SK-N-MC (cell line): ENCODE results near the gene NRXN3.

Source experiments
- EZH2 ChIP-seq: fragments of 200-600 bp; sonication (generic); IDR thresholded peaks from one replicate; pipeline ENCODE4 v1.6.1; 2017; ENCODE audit warnings: antibody characterized with exemption
- FOXP2 ChIP-seq: optimal IDR thresholded peaks from 2 replicates; pipeline ENCODE3; 2011; ENCODE audit warnings: mild to moderate bottlenecking, moderate library complexity; ENCODE audit not compliant: insufficient read depth; ENCODE audit errors: extremely low read length, control extremely low read depth

DNA sequence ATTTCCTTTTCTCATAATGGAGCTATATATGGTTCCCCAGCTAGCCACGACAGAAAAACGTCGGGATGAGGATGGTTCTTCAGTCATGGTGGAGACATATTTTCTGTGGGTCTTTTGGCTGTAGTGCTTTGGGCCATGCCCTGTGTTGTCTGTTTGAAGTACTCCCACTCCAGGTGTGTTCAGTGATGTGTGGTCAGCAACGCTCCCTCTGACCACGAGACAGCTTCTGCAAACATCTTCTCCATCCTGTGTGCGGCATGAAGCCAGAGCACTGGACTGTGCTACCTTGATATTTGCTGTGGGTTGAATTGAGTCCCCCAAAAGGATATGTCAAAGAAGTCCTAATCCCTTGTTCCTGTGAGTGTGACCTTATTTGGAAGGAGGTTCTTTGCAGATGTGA, 931.2 kb downstream of the NRXN3 start:
- TF ChIP-seq EZH2 (no peak), FOXP2 (no peak)
